ENCODE data around the gene DPY19L3.
"Not testable (repeated sequence)": the region's sequence is repeated elsewhere in the genome, so short reads cannot be mapped to it uniquely, and the experiment has no call there.

DPY19L3 gene

GRCh38 chr19:32421589-32422361 is 16.2 kb downstream of the DPY19L3 start:
- no peaks in the 10 kb centered on the region for H3K36me3 ChIP-seq (ENCODE audit: control insufficient read depth, insufficient read depth, low read length)
- no peak overlapping the region for H3K4me3 ChIP-seq (ENCODE audit: low read length)
- peaks cover 10% of the 10 kb centered on the region for H3K4me1 ChIP-seq (ENCODE audit: control insufficient read depth, insufficient read depth, low read length)
- H3K9ac ChIP-seq (ENCODE audit: low read length) = no peak overlapping the region
- no peaks in the 10 kb centered on the region for H3K9me3 ChIP-seq (ENCODE audit: control insufficient read depth, low read length)
- no peaks in the 10 kb centered on the region for H3K27me3 ChIP-seq (ENCODE audit: control insufficient read depth, insufficient read depth, low read length)

GRCh38 chr19:32422435-32422834 is 16.9 kb downstream of the DPY19L3 start:
- no peaks in the 10 kb centered on the region for H3K9me3 ChIP-seq (ENCODE audit: control insufficient read depth, low read length)
- no peak overlapping the region for H3K4me3 ChIP-seq (ENCODE audit: low read length)
- H3K9ac ChIP-seq (ENCODE audit: low read length) = no peak overlapping the region
- H3K36me3 ChIP-seq (ENCODE audit: control insufficient read depth, insufficient read depth, low read length) = no peaks in the 10 kb centered on the region
- no peaks in the 10 kb centered on the region for H3K27me3 ChIP-seq (ENCODE audit: control insufficient read depth, insufficient read depth, low read length)
- H3K4me1 ChIP-seq (ENCODE audit: control insufficient read depth, insufficient read depth, low read length) = peaks cover 11% of the 10 kb centered on the region

- not testable (repeated sequence) for H3K4me3 ChIP-seq (ENCODE audit: low read length); H3K9me3 ChIP-seq (ENCODE audit: control insufficient read depth, low read length); H3K9ac ChIP-seq (ENCODE audit: low read length); H3K27me3 ChIP-seq (ENCODE audit: control insufficient read depth, insufficient read depth, low read length); H3K36me3 ChIP-seq (ENCODE audit: control insufficient read depth, insufficient read depth, low read length)
- H3K4me1 ChIP-seq (ENCODE audit: control insufficient read depth, insufficient read depth, low read length) = peaks cover 11% of the 10 kb centered on the region
Observed at GRCh38 chr19:32423944-32424343, 18.4 kb downstream of the DPY19L3 start.

DNA sequence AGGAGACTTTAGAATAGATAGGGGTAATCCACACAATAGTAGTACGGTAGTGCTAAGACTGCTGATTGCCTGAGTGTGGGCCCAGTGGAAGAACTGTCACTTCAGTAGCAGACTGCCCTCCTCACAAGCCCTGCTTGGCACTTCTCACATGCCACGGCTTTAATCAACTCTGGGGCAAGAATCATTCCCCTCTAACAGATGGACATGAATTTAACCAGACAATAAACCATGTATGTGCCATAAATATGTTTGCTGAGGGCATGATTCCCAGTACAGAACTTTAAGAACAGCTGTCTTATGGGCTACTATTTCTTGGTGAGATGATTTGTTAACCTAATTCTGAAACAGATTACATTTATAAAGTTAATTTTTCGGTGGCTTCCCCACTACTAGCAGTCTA is 22.0 kb downstream of the DPY19L3 start:
- H3K36me3 ChIP-seq (ENCODE audit: control insufficient read depth, insufficient read depth, low read length) = no peaks in the 10 kb centered on the region
- H3K4me3 ChIP-seq (ENCODE audit: low read length) = no peak overlapping the region
- H3K4me1 ChIP-seq (ENCODE audit: control insufficient read depth, insufficient read depth, low read length) = peaks cover 11% of the 10 kb centered on the region
- no peaks in the 10 kb centered on the region for H3K9me3 ChIP-seq (ENCODE audit: control insufficient read depth, low read length)
- H3K9ac ChIP-seq (ENCODE audit: low read length) = no peak overlapping the region
- H3K27me3 ChIP-seq (ENCODE audit: control insufficient read depth, insufficient read depth, low read length) = no peaks in the 10 kb centered on the region

- Histone ChIP-seq H3K27me3 (ENCODE audit: control insufficient read depth, insufficient read depth, low read length) (no peaks in the 10 kb centered on the region), H3K4me1 (ENCODE audit: control insufficient read depth, insufficient read depth, low read length) (no peaks in the 10 kb centered on the region), H3K9me3 (ENCODE audit: control insufficient read depth, low read length) (no peaks in the 10 kb centered on the region), H3K36me3 (ENCODE audit: control insufficient read depth, insufficient read depth, low read length) (no peaks in the 10 kb centered on the region), H3K9ac (ENCODE audit: low read length) (no peak overlapping the region), H3K4me3 (ENCODE audit: low read length) (no peak overlapping the region)
Observed at GRCh38 chr19:32436692-32437091, 31.1 kb downstream of the DPY19L3 start.

- Histone ChIP-seq H3K9ac (ENCODE audit: low read length) (no peak overlapping the region), H3K9me3 (ENCODE audit: control insufficient read depth, low read length) (no peaks in the 10 kb centered on the region), H3K4me3 (ENCODE audit: low read length) (no peak overlapping the region), H3K4me1 (ENCODE audit: control insufficient read depth, insufficient read depth, low read length) (no peaks in the 10 kb centered on the region), H3K36me3 (ENCODE audit: control insufficient read depth, insufficient read depth, low read length) (no peaks in the 10 kb centered on the region), H3K27me3 (ENCODE audit: control insufficient read depth, insufficient read depth, low read length) (no peaks in the 10 kb centered on the region)
Observed at GRCh38 chr19:32437096-32437495, 31.5 kb downstream of the DPY19L3 start.

DNA sequence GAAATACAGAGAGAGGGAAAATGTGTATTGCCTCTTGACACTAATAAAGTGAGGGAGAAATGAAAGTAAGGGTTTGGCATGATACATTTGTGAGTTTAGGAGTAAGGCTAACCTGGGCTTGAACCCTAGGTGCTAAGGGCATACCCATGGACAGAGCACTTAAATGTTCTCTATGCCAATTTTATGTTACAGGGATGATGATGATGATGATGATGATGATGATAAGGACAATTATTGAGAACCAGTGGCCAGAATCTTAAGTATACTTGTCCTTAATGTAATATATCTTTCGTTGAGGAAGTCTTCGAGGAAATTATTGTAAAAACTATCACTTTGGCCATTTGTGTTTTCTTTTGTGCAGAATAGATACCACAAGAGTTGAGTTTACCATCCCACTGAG is 33.2 kb downstream of the DPY19L3 start:
- Histone ChIP-seq H3K27me3 (ENCODE audit: control insufficient read depth, insufficient read depth, low read length) (no peaks in the 10 kb centered on the region), H3K36me3 (ENCODE audit: control insufficient read depth, insufficient read depth, low read length) (no peaks in the 10 kb centered on the region), H3K9ac (ENCODE audit: low read length) (no peak overlapping the region), H3K4me1 (ENCODE audit: control insufficient read depth, insufficient read depth, low read length) (no peaks in the 10 kb centered on the region), H3K4me3 (ENCODE audit: low read length) (no peak overlapping the region), H3K9me3 (ENCODE audit: control insufficient read depth, low read length) (no peaks in the 10 kb centered on the region)

DNA sequence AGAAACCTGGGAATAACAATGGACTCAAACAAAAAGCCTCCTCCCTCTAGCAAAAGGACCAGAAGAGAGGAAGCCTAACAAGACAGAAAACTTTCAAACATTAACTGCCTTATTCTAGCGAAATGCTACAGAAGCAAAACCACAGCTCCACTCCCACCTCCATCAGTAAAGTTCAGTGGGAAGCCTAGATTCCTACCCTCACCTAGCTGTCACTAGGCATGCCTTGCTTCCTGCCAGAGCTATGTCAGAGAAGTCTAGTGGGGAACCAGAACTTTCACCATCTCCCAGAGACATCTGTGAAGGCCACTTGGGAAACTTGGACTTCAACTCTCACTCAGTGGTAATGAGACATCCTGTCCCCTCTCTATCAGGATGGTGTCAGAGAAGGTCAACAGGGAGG is 37.1 kb downstream of the DPY19L3 start:
- no peaks in the 10 kb centered on the region for H3K4me1 ChIP-seq (ENCODE audit: control insufficient read depth, insufficient read depth, low read length)
- no peaks in the 10 kb centered on the region for H3K36me3 ChIP-seq (ENCODE audit: control insufficient read depth, insufficient read depth, low read length)
- H3K9me3 ChIP-seq (ENCODE audit: control insufficient read depth, low read length) = no peaks in the 10 kb centered on the region
- no peaks in the 10 kb centered on the region for H3K27me3 ChIP-seq (ENCODE audit: control insufficient read depth, insufficient read depth, low read length)
- no peak overlapping the region for H3K9ac ChIP-seq (ENCODE audit: low read length)
- H3K4me3 ChIP-seq (ENCODE audit: low read length) = no peak overlapping the region

DNA sequence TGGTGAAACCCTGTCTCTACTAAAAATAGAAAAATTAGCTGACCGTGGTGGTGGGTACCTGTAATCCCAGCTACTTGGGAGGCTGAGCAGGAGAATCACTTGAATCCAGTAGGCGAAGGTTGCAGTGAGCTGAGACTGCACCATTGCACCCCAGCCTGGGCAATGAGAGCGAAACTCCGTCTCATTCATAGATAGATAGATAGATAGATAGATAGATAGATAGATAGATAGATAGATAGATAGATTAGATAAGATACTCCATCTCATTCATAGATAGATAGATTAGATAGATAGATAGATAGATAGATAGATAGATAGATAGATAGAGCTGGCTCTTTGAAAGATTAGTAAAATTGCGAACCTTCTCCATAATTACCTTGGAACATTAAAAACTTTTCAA is 42.0 kb downstream of the DPY19L3 start:
- H3K4me1 ChIP-seq (ENCODE audit: control insufficient read depth, insufficient read depth, low read length); H3K27me3 ChIP-seq (ENCODE audit: control insufficient read depth, insufficient read depth, low read length); H3K9me3 ChIP-seq (ENCODE audit: control insufficient read depth, low read length); H3K9ac ChIP-seq (ENCODE audit: low read length); H3K4me3 ChIP-seq (ENCODE audit: low read length); H3K36me3 ChIP-seq (ENCODE audit: control insufficient read depth, insufficient read depth, low read length): not testable (repeated sequence)

DNA sequence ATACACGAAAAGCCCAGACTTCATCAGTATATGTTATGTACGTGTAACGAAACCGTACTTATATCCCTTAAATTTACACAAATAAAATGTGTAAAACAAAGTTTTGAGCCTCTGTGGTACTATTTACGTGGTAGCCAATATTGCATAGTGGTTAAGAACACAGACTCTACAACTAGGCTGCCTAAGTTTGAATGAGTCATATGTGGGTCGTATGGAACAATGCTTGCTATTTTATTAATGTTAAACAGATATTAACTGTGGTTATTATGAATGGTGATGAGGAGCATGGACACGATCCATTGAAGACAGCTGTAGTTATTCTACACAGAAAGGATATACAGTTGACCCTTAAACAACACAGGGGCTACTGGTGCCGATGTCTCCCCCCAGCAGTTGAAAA is 42.5 kb downstream of the DPY19L3 start:
- H3K4me3 ChIP-seq (ENCODE audit: low read length) = no peak overlapping the region
- no peaks in the 10 kb centered on the region for H3K9me3 ChIP-seq (ENCODE audit: control insufficient read depth, low read length)
- no peaks in the 10 kb centered on the region for H3K27me3 ChIP-seq (ENCODE audit: control insufficient read depth, insufficient read depth, low read length)
- no peak overlapping the region for H3K9ac ChIP-seq (ENCODE audit: low read length)
- H3K4me1 ChIP-seq (ENCODE audit: control insufficient read depth, insufficient read depth, low read length) = no peaks in the 10 kb centered on the region
- no peaks in the 10 kb centered on the region for H3K36me3 ChIP-seq (ENCODE audit: control insufficient read depth, insufficient read depth, low read length)

GRCh38 chr19:32450217-32450616 is 44.6 kb downstream of the DPY19L3 start:
- H3K36me3 ChIP-seq (ENCODE audit: control insufficient read depth, insufficient read depth, low read length) = peaks cover 3% of the 10 kb centered on the region
- H3K4me3 ChIP-seq (ENCODE audit: low read length) = no peak overlapping the region
- no peaks in the 10 kb centered on the region for H3K4me1 ChIP-seq (ENCODE audit: control insufficient read depth, insufficient read depth, low read length)
- H3K27me3 ChIP-seq (ENCODE audit: control insufficient read depth, insufficient read depth, low read length) = no peaks in the 10 kb centered on the region
- no peaks in the 10 kb centered on the region for H3K9me3 ChIP-seq (ENCODE audit: control insufficient read depth, low read length)
- no peak overlapping the region for H3K9ac ChIP-seq (ENCODE audit: low read length)

GRCh38 chr19:32453736-32454135 is 48.2 kb downstream of the DPY19L3 start:
- Histone ChIP-seq H3K9me3 (ENCODE audit: control insufficient read depth, low read length) (no peaks in the 10 kb centered on the region), H3K36me3 (ENCODE audit: control insufficient read depth, insufficient read depth, low read length) (peaks cover 3% of the 10 kb centered on the region), H3K9ac (ENCODE audit: low read length) (no peak overlapping the region), H3K4me1 (ENCODE audit: control insufficient read depth, insufficient read depth, low read length) (no peaks in the 10 kb centered on the region), H3K4me3 (ENCODE audit: low read length) (no peak overlapping the region), H3K27me3 (ENCODE audit: control insufficient read depth, insufficient read depth, low read length) (no peaks in the 10 kb centered on the region)

- H3K27me3 ChIP-seq (ENCODE audit: control insufficient read depth, insufficient read depth, low read length) = no peaks in the 10 kb centered on the region
- H3K9me3 ChIP-seq (ENCODE audit: control insufficient read depth, low read length) = no peaks in the 10 kb centered on the region
- no peak overlapping the region for H3K9ac ChIP-seq (ENCODE audit: low read length)
- H3K4me3 ChIP-seq (ENCODE audit: low read length) = no peak overlapping the region
- H3K4me1 ChIP-seq (ENCODE audit: control insufficient read depth, insufficient read depth, low read length) = no peaks in the 10 kb centered on the region
- peaks cover 3% of the 10 kb centered on the region for H3K36me3 ChIP-seq (ENCODE audit: control insufficient read depth, insufficient read depth, low read length)
Observed at GRCh38 chr19:32456406-32456805, 50.8 kb downstream of the DPY19L3 start.
